ACC112 (cell line): ENCODE results near the gene SAP30L.

Experiments used
- H2AFZ ChIP-seq: fragments of 200-600 bp; sonication (generic); one replicate; pipeline ENCODE4 v1.6.0; 2017; ENCODE audit warnings: antibody characterized with exemption, low read length; ENCODE audit not compliant: unreplicated experiment
- H3K27ac ChIP-seq: fragments of 200-600 bp; sonication (generic); 2 replicates; pipeline ENCODE4 v1.5.1; 2014; ENCODE audit warnings: low read depth, mild to moderate bottlenecking, antibody characterized with exemption, low read length, moderate library complexity
- H3K27me3 ChIP-seq: fragments of 200-600 bp; sonication (generic); 2 replicates; pipeline ENCODE4 v1.6.1; 2014; ENCODE audit warnings: mild to moderate bottlenecking, antibody characterized with exemption, low read length, moderate library complexity, mixed read lengths; ENCODE audit not compliant: insufficient read depth
- H3K36me3 ChIP-seq: fragments of 200-600 bp; sonication (generic); 2 replicates; pipeline ENCODE4 v1.6.1; 2016; ENCODE audit warnings: mild to moderate bottlenecking, antibody characterized with exemption, low read length, moderate library complexity, mixed read lengths; ENCODE audit not compliant: insufficient read depth
- H3K4me1 ChIP-seq: fragments of 200-600 bp; sonication (generic); one replicate; pipeline ENCODE4 v1.6.1; 2016; ENCODE audit warnings: low read length, mixed read lengths; ENCODE audit not compliant: insufficient read depth, unreplicated experiment, control insufficient read depth
- H3K4me3 ChIP-seq: fragments of 200-600 bp; sonication (generic); 2 replicates; pipeline ENCODE4 v1.5.1; 2014; ENCODE audit warnings: mild to moderate bottlenecking, low read depth, low read length
- H3K79me2 ChIP-seq: fragments of 200-600 bp; sonication (generic); one replicate; pipeline ENCODE4 v1.6.0; 2016; ENCODE audit warnings: low read length; ENCODE audit not compliant: control insufficient read depth, unreplicated experiment, insufficient read depth

SAP30L gene, protein sequence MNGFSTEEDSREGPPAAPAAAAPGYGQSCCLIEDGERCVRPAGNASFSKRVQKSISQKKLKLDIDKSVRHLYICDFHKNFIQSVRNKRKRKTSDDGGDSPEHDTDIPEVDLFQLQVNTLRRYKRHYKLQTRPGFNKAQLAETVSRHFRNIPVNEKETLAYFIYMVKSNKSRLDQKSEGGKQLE

DNA sequence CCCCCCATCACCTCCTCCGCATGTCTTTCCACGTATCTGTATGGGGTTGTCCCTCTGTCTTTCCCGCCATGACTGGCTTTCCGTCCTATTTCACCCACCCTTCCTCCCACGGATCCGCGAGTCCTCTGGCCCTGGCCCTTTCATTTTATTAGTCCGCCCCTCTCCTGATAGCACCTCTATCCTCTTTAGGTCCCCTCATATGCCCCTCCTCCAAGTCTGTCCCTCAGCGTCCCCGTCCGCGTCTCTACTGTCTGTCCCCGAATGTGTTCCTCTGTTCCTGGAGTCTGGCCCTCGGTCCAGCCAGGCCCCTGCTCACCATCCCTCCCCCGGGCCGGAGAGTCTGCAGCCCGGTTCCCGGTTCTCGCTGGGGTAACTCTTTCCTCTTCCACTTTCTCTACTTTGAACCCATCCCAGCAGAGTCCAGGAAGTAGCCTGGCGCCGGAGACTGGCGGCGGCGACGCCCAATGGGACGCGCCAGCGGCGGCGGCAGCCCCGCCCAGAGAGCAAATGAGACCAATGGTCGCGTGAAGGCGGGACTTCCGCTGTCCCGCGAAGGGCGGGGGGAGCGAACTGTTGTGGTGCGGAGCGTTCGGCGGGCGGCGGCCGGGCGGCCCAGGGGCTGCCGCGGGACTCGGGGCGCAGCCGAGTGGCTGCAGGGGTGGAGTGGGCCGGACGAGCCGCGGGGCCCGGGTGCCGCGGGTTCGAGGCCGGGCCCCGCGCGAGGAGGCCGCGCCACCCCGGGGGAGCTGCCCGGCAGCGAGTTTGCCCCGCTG, at the start of gene SAP30L:
Gene SAP30L, plus strand, starts transcription at position 576 of the 773 bp plus-strand sequence. CDS start 608 bp downstream, outside the sequence.
- Histone ChIP-seq H3K79me2 (peaks cover 45% of the 10 kb centered on the region), H3K4me3 (peak within 1 kb of the TSS; percentile 84), H2AFZ (peak within 1 kb of the TSS; percentile 87), H3K27ac (peak within 1 kb of the TSS; percentile 19; the same call in 1 of the 2 replicates), H3K36me3 (peaks cover 6% of the 10 kb centered on the region; the same call in 1 of the 2 replicates), H3K27me3 (no peaks in the 10 kb centered on the region), H3K4me1 (peaks cover 14% of the 10 kb centered on the region)

DNA sequence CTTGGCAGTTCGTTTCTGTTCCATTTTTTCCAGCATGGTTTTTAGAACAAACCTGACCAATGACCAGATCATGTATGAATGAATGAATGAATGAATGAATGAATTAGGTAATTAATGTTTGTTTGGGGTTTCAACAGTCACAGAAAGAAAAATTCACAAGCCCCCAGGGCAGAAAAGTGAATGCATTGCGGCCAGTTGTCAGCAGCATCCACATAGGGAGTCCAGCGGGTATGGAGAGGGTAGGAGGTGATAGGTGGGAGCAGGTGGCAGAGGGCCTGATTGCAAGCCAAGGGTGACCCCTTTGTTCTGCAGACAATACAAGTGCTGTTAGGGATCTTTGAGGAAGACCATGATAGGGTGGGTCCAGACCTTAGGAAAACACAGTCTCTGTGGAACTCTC, 49.7 kb upstream of the SAP30L start:
- H3K79me2 ChIP-seq = no peaks in the 10 kb centered on the region
- H3K36me3 ChIP-seq = 0 out of 2 replicates have a peak, but pooled peaks cover 3% of the 10 kb centered on the region
- H3K27me3 ChIP-seq = no peaks in the 10 kb centered on the region
- no peak overlapping the region for H2AFZ ChIP-seq
- H3K27ac ChIP-seq = no peak overlapping the region
- no peak overlapping the region for H3K4me3 ChIP-seq
- peaks cover 9% of the 10 kb centered on the region for H3K4me1 ChIP-seq

DNA sequence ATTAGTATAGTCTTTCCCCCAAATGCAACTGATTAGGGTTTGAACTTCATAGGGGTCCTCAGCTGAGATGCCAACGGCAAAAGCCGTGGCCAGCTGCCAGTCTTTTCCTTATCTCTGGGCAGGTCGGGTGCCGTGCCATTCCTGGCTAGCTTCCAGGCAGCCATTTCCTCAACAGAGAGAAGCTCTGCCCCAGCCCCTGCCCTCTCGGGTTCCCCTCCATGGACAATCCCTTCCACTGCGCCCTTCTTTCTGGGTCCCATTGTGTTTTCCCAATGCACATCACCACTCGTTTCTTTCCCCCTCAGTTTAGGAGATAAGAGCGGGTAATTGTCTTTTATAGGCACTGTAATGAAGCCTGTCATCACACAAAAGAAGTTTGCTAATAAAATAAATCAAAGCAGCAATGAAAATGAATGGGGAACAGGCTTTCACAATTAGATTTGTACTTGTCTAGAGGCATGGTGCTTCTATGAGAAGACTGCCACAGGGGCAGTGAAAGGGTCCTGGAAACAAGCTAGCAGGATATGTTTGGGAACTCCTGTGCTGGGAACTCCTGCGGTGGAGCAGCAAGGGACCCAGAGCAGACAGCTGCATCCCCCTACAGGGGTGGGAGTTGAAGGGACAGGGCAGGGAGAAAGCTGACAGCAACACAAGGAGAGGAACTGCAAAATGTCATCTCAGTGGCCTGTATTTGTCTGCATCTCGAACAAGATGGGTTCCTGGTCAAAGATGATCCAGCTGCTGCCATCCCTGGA, 48.0 kb upstream of the SAP30L start:
- Histone ChIP-seq H2AFZ (no peak overlapping the region), H3K79me2 (no peaks in the 10 kb centered on the region), H3K4me1 (peaks cover 9% of the 10 kb centered on the region), H3K27me3 (no peaks in the 10 kb centered on the region), H3K36me3 (no peaks in the 10 kb centered on the region), H3K27ac (no peak overlapping the region), H3K4me3 (no peak overlapping the region)

DNA sequence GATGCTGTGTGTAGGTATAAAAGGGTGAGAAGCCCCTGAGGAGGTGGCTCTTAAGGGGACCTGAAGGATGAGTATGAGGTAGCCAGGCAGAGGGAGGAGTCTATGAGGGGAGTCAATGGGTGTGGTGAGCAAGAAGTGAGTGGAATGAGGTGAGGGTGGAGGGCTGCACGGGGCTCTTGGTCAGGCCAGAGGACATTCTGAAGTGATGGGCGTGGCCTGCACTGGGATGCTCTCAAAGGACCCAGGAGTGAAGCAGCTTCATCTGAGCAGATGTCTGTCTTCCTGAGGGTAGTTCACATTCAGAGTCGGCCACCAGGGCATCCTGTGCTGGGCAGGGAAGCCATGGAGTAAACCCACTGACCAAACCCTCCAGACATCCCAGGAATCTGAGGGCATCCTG, 45.1 kb upstream of the SAP30L start:
- Histone ChIP-seq H3K79me2 (no peaks in the 10 kb centered on the region), H3K4me3 (no peak overlapping the region), H3K27ac (no peak overlapping the region), H3K36me3 (no peaks in the 10 kb centered on the region), H2AFZ (no peak overlapping the region), H3K4me1 (peaks cover 4% of the 10 kb centered on the region), H3K27me3 (no peaks in the 10 kb centered on the region)

DNA sequence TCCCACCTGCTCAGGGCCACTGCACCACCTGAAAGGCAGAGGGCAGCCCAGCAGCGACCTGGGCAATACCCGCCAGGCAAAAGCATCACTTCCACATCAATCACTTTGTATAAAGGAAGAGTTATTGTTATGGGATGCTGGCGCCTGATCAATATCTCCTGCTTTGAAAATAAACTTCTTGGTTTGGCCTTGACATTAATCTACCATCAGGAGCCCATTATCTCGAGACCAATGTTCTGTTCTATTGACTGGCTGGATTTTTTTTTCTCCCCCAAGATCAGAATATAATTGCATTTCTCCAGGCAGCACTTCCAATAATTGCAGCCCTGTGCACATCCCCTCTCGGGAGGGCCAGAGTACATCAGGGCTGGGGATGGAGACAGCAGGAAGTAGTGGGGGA, 44.4 kb upstream of the SAP30L start:
- H3K27ac ChIP-seq = no peak overlapping the region
- H3K79me2 ChIP-seq = no peaks in the 10 kb centered on the region
- H3K4me3 ChIP-seq = no peak overlapping the region

DNA sequence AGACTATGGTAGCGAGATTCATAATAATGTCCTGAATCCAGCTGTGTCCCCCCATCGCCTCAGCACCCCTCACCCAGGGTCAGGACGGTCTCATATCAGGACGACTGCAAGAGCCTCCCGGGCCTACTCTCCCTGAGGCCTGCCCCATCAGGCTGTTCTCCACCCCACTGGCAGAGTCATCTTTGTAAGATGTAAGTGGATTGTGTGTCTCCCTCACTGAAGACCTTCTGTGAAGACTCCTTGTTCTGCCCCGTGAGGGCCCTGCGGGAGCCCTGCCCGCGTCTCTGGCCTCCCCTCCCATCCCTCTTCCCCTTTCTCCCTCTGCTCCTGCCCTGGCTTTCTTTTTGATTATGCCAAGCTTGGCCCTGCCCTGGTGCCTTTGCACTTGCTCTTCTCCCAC, 43.9 kb upstream of the SAP30L start:
- Histone ChIP-seq H3K27me3 (no peaks in the 10 kb centered on the region), H2AFZ (no peak overlapping the region), H3K79me2 (no peaks in the 10 kb centered on the region), H3K4me3 (no peak overlapping the region), H3K4me1 (peaks cover 4% of the 10 kb centered on the region), H3K27ac (no peak overlapping the region), H3K36me3 (no peaks in the 10 kb centered on the region)

More for the DNA sequence above, 44.4 kb upstream of the SAP30L start:
- no peaks in the 10 kb centered on the region for H3K27me3 ChIP-seq
- peaks cover 4% of the 10 kb centered on the region for H3K4me1 ChIP-seq
- no peaks in the 10 kb centered on the region for H3K36me3 ChIP-seq
- no peak overlapping the region for H2AFZ ChIP-seq

DNA sequence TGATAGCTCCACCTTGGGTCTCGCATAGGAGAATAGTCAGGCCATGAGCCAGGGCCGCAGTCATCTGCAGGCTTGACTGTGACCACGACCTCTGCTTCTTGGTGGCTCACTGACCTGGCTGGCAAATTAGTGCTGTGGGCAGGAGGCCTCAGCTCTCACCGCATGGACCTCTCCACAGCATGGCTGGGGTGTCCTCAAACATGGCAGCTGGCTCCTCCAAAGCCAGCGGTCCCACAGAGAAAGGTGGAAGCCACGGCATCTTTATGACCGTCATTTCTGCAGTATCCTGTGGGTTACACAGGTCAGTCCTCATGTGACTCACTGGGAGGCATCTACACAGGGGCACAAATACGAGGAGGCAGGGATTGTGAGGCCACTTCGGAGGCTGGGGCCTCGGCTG, 43.2 kb upstream of the SAP30L start:
- Histone ChIP-seq H3K79me2 (no peaks in the 10 kb centered on the region), H2AFZ (no peak overlapping the region), H3K27ac (no peak overlapping the region), H3K4me1 (peaks cover 4% of the 10 kb centered on the region), H3K4me3 (no peak overlapping the region), H3K27me3 (no peaks in the 10 kb centered on the region), H3K36me3 (no peaks in the 10 kb centered on the region)

DNA sequence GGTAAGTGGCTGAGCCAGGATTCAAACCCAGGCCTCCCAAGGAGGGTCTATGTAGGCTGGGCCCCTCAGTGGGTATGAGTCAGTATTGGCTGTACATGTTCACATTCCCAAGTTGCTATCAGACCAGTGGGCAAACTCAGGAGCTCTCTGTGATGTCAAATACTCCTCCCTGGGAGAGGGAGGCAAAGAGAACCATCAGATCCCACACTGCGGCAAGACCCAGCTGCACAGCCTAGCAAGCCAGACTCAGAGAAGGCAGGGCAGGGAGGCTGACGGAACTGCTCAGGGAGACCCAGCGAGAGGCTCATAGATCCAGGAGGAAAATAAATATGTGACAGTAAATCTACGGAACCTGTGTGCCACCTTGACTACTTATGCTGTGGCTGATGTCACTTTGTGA, 42.6 kb upstream of the SAP30L start:
- Histone ChIP-seq H3K27ac (no peak overlapping the region), H3K27me3 (no peaks in the 10 kb centered on the region), H2AFZ (no peak overlapping the region), H3K36me3 (no peaks in the 10 kb centered on the region), H3K79me2 (no peaks in the 10 kb centered on the region), H3K4me3 (no peak overlapping the region), H3K4me1 (peaks cover 4% of the 10 kb centered on the region)

DNA sequence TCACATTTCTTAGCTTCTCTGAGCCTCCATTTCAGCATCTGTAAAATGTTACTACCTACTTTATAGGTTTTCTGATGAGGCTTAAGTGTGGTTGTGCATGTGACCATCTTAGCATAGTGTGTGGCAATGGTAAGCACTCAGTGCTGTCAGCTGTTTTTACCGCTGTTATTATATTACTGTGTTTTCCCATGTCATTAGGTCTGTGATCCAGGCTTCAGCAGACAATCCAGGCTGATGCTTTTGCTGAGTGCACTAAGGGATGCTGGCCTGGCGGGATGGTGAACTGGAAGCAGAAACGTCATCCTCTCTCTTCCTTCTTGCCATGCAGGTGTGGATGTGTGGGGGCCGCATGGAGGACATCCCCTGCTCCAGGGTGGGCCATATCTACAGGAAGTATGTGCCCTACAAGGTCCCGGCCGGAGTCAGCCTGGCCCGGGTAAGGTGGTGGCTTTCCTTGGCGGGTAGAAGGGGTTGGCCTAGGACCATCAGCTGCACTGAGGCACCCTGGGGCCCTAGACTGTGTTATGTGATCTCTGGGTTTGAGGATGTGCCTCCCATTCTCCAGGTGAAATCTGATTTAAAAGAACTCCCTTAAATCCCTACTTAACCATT, 41.9 kb upstream of the SAP30L start:
- Histone ChIP-seq H3K27ac (no peak overlapping the region), H3K79me2 (no peaks in the 10 kb centered on the region), H3K36me3 (no peaks in the 10 kb centered on the region), H3K4me1 (peaks cover 4% of the 10 kb centered on the region), H3K4me3 (no peak overlapping the region), H2AFZ (no peak overlapping the region), H3K27me3 (no peaks in the 10 kb centered on the region)

DNA sequence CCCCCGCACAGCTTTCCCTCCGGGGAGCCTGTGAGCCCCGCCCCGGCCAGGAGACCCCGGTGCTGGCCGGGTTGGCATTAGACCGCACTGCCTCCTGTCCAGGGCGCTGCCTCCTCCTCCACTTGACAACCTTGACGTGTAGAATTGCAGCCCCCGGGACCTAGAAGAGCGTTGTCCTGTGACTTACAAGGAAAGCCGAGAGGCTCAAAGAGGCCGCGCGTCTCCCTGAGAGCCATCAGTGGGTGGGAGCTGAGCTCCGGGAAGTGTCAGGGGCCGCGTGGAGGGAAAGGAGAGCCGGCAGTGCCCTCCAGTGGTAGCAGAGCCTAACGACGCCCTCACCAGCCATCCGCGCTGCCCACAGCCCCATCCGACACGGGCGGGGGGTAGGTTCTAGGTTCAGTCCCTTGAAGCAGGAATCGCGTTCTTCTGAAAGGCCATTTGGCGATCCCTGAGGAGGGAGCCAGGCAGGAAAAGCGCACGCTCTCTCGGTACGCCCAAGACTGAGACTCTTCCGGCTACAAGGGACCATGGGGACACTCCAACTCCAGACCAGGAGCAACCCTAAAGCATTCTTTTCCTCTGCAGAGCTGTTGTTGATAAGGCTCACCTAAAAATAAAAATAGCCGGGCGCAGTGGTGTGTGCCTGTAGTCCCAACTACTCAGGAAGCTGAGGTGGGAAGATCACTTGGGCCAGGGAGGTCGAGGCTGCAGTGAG, 40.6 kb upstream of the SAP30L start:
- peaks cover 4% of the 10 kb centered on the region for H3K4me1 ChIP-seq
- H3K27ac ChIP-seq = no peak overlapping the region
- no peaks in the 10 kb centered on the region for H3K27me3 ChIP-seq
- peak overlapping the region; percentile 28 for H2AFZ ChIP-seq
- H3K4me3 ChIP-seq = peak overlapping the region; percentile 66
- no peaks in the 10 kb centered on the region for H3K36me3 ChIP-seq
- no peaks in the 10 kb centered on the region for H3K79me2 ChIP-seq
